ENCODE results near the gene NEU1.
"Not testable (repeated sequence)": the region's sequence is repeated elsewhere in the genome, so short reads cannot be mapped to it uniquely, and the experiment has no call there.

Gene NEU1

GRCh38 chr6:31822036-31822821, 40.4 kb downstream of the NEU1 start:
- no peak for TF ChIP-seq CTCF (IDR thresholded peaks at IDR 0.05; ENCODE audit: low read depth, low read length)
- DNase-seq (ENCODE audit: low read depth in 2 of 2): peak; percentile 91
- H3K4me3 ChIP-seq (replicated peaks in 1 of 2; ENCODE audit: low read depth in 2 of 2, low read length in 2 of 2): peak overlapping the region; percentile 54 to 57

- no peak for TF ChIP-seq CTCF (IDR thresholded peaks at IDR 0.05; ENCODE audit: low read depth, low read length)
- peak; percentile 36 to 49 for DNase-seq (ENCODE audit: low read depth in 2 of 2)
Measured at GRCh38 chr6:31821301-31822035, 41.2 kb downstream of the NEU1 start.

GRCh38 chr6:31820399-31820798, 42.2 kb downstream of the NEU1 start:
- H3K4me3 ChIP-seq (replicated peaks in 1 of 2; ENCODE audit: low read depth in 2 of 2, low read length in 2 of 2); DNase-seq (ENCODE audit: low read depth in 2 of 2): not testable (repeated sequence)

More at GRCh38 chr6:31821301-31822035, 41.2 kb downstream of the NEU1 start:
- peak overlapping the region; percentile 54 to 57 for H3K4me3 ChIP-seq (replicated peaks in 1 of 2; ENCODE audit: low read depth in 2 of 2, low read length in 2 of 2)

- no peak for TF ChIP-seq CTCF (IDR thresholded peaks at IDR 0.05; ENCODE audit: low read depth, low read length)
- DNase-seq (ENCODE audit: low read depth in 2 of 2): no peak
- no peak overlapping the region for H3K4me3 ChIP-seq (replicated peaks in 1 of 2; ENCODE audit: low read depth in 2 of 2, low read length in 2 of 2)
Measured at GRCh38 chr6:31819871-31820299, 42.7 kb downstream of the NEU1 start.

GRCh38 chr6:31817929-31818511, 44.6 kb downstream of the NEU1 start:
- DNase-seq (ENCODE audit: low read depth in 2 of 2): not testable (repeated sequence)

GRCh38 chr6:31817133-31817928, 45.3 kb downstream of the NEU1 start:
- peak; percentile 41 to 43 for DNase-seq (ENCODE audit: low read depth in 2 of 2)
- peak overlapping the region; percentile 47 for H3K4me3 ChIP-seq (replicated peaks in 1 of 2; ENCODE audit: low read depth in 2 of 2, low read length in 2 of 2)

More at GRCh38 chr6:31817929-31818511, 44.6 kb downstream of the NEU1 start:
- H3K4me3 ChIP-seq (replicated peaks in 1 of 2; ENCODE audit: low read depth in 2 of 2, low read length in 2 of 2): peak overlapping the region; percentile 0 to 47

GRCh38 chr6:31815025-31815838, 47.4 kb downstream of the NEU1 start, which contains the start of the genes HSPA1A and HSPA1L:
TSS of gene HSPA1A (plus strand) at chr6:31815543. CDS start at chr6:31815757, 214 bp downstream.
TSS of gene HSPA1L (minus strand) at chr6:31815283. CDS start at chr6:31811972, 3,311 bp downstream.
- TF ChIP-seq CTCF (IDR thresholded peaks at IDR 0.05; ENCODE audit: low read depth, low read length): no peak
- peak within 1 kb of the TSS; percentile 66 to 74 for H3K4me3 ChIP-seq (replicated peaks in 1 of 2; ENCODE audit: low read depth in 2 of 2, low read length in 2 of 2)
- DNase-seq (ENCODE audit: low read depth in 2 of 2): peak; percentile 96
